HG02938 (cell line): ENCODE measurements around the gene NSMCE4A.
"Not testable (repeated sequence)": the region's sequence is repeated elsewhere in the genome, so short reads cannot be mapped to it uniquely, and the experiment has no call there.

ENCODE experiments used
- ATAC-seq: cut with Tn5 transposase; IDR thresholded peaks from one replicate; pipeline ENCODE4 v1.9.1; 2021; ENCODE audit warnings: mild to moderate bottlenecking, moderate library complexity; ENCODE audit not compliant: unreplicated experiment

NSMCE4A gene

DNA sequence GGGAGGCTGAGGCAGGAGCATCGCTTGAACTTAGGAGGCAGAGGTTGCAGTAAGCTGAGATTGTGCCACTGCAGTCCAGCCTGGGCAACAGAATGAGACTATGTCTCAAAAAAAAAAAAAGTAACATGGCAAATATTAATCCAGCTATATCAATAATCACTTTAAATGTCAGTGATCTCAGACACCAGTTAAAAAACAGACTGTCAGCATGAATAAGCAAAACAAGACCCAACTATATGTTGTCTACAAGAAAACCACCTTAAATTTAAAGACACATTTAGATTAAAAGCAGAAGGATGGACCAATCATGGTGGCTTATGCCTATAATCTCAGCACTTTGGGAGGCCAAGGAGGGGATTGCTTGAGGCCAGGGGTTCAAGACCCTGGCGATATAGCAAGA is 38.7 kb downstream of the NSMCE4A start:
- no peak for ATAC-seq

DNA sequence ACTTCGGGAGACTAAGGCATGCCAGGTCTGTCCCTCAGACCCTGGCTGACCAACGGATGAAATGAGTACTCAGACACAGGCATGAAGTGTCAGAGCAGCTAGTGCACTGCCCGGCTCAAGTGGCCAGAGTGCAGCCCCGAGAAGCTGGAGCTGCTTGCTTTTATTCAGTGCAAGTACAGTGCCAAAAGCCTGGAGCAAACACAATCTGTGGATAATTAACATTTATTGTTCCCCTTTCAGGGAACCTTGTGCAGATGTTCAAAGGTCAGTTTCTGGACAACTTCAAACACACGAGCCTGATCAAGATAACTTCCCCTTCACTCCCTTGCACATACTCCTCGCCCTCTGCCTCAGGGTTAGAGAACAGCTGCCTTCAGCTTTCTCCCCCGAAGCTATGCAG is 39.3 kb downstream of the NSMCE4A start:
- ATAC-seq, result no peak

DNA sequence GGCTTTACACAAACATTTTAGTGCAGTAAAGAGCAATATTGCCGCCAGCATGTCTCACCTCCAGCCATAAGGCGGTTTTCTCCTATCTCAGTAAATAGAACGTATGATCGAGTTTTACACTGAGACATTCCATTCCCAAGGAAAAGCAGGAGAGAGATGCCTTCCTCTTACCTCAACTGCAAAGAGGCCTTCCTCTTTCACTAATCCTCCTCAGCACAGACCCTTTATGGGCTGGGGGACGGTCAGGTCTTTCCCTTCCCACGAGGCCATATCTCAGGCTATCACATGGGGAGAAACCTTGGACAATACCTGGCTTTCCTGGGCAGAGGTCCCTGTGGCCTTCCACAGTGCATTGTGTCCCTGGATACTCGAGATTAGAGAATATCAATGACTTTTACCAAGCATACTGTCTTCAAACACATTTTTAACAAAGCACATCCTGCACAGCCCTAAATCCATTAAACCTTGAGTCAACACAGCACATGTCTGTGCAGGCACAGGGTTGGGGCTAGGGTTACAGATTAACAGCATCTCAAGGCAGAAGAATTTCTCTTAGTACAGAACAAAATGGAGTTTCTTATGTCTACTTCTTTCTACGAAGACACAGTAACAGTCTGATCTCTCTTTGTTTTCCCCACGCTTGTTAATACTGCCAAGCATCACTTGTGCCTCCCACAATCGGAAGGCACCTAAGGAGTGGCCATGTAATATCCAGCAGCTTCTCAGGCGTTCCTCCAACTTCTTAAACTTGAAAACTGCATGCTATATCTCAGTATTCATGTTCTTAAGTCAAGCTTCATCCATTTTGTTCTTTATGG is 44.5 kb downstream of the NSMCE4A start:
- ATAC-seq, result not testable (repeated sequence)

DNA sequence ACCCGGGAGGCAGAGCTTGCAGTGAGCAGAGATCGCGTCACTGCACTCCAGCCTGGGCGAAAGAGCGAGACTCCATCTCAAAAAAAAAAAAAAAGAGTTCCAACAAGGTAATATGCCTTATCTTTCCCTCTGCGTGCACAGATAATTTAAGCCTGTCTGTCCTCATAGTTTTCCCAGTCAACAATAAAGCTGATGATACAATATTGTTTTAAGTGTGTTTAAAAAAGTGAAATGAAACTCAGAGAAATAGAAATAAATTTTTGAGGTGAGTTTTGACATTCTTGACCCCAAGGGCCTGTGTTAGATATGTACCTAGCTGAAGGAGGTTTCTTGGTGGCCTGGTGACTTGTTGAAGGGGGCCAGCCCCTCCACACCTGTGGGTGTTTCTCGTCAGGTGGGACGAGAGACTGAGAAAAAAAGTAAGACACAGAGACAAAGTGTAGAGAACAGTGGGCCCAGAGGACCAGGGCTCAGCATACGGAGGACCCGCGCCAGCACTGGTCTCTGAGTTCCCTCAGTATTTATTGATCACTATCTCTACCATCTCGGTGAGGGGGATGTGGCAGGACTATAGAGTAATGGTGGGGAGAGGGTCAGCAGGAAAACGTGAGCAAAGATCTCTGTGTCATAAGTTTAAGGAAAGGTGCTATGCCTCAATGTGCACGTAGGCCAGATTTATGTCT is 45.3 kb downstream of the NSMCE4A start:
- ATAC-seq, result not testable (repeated sequence)

DNA sequence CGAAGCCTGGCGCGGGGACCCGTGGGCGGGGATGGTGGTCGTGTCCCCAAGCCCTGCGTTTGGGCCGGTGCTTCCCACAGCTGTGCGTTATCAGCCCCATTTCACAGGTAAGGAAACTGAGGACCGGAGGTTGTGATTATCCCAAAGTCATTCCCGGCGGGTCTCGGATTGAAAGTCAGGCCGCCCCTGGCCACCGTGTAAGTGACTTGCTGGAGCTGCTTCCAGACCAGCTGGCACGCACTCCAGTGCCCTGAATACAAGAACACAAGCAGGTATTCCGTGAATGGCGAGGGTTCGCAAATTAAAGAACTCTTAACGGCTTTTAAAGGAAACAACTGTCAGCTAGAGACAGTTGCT is 46.5 kb downstream of the NSMCE4A start:
- ATAC-seq, result peak; percentile 24

DNA sequence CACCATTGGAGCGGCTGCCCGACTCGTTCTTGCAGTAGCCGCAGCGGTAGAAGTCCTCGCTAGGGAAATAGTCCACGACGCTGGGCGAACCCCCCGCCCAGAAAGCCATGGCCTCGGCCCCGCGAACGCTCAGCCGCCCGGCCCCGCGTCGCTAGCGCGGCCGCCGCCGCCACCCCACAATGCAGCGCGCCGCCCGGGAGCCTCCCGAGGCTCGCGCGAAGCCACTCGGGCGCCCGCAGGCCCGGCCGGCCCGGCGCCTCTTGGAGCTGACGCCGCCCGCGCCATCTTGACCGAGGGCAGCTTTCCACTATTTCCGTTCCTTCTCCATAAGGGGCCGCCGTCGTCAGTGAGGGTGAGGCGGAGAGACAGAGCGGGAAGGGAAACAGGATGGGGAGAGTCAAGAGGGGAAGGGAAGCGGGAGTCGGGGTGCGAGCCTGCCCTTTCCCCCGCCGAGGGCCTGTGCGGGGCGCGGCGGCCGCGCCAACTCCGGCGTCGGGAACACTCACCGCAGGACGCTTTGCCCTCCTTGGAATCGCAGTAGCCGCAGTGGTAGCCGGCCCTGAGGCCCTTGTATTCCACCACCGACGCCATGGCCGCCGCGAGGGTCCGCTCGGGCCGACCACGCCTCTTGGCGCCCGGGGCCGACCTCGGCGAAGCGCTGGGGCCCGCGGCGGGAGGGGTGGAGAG is 47.0 kb downstream of the NSMCE4A start, which contains the start of gene ATE1:
ATE1 (minus strand) TSS at position 191 of the 687 bp plus-strand sequence; CDS start at position 109, 82 bp downstream.
- peak; percentile 66 for ATAC-seq

DNA sequence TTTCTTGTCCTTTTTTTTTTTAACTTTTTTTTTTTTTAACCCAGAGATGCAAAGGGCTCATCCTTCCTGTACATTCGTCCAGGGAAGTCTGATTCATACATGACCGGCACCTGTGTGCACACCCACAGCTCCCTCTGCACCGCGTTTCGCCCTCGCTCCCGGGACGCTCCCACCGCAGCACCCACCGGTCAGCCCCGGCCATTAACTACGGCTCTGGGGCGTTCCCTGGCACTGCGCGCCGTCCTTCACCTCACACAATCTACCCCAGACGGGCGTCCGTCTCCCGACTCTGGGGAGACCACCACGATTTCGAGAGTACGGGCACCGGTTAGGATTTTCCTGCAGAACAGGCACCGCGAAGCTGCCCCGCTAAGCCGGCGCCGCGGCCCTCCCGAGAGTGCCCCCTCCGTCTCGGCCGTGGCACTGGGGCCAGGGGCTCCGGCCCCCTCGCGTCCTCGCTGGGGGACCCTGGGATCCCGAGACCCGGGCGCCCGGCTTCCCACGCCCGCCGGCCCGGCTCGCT is 47.6 kb downstream of the NSMCE4A start:
- ATAC-seq, result peak; percentile 39

DNA sequence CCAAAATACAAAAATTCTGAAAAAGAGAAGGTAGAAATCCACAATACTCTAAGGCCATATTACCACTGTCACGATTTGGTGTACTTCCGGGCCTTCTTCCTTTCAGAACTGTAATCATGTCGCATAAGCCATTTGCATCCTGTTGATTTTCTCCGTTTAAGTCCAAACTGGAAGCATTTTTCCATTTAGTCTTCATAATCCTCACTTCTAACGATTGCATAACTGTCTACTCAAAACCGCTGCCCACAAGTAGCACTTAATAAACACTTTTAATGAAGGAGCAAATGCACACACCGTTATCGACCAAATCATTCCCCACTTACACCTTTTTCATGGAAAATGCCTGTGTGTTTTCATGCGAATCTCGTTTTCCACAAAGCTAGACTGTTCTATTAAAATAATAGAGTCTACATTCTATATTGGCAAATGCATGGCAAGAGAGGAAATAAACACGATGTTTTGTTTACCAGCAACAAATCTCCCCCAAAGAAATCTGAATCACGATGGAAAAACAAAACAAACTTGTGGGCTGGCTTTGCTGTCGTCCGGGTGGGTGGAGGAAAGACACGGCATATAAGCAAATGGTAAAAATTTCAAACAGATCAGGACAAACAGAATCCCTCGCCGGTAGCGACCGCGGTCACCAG is 48.2 kb downstream of the NSMCE4A start:
- ATAC-seq, result peak; percentile 8

DNA sequence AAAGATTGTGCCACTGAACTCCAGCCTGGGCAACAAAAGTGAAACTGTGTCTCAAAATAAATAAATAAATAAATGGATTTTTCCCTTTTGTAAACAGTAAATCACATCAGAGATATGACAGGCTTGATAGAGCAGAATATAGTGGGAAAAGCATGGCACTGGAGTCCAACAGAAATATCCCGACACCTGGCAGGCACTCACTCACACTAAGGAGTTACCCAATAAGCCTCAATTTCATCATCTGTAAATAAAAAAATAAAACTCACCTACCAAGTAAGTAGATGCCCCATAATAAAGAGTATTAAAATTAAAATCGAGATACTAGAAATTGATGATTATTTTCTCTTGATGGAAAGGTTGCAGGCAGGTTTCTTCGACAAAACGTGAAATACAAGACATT is 48.9 kb downstream of the NSMCE4A start:
- no peak for ATAC-seq

DNA sequence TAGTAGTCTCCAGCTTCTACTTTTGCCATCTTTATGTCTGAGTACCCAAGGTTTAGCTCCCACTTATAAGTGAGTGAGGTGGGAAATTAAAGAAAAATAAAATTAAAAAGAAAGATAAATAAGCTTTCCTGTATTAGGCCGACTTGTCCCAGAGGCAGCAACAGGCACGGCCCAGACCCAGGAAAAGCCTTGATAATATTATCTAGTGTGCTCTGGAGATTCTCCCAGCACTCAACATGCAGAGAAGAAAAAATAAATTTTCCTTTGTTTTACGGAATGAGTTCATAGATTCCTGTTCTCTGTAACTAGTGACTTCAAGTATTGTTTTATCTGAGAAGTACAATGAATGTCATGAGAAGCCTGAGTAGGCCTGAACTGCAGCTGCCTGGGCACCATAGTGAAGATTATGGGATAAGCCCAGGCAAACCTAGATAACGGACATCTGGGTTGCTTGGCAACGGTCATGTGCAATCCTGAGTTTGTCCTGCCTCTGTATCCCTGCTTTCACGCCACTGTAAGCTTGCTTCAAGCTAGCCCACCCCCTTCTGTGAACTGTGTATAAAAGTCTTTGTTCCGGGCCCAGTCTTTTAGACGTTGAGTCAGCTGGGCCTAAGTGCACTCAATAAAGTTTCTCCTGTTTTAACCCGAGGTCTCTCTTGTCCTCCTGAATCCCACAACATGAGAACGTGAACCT is 53.6 kb downstream of the NSMCE4A start:
- no peak for ATAC-seq

DNA sequence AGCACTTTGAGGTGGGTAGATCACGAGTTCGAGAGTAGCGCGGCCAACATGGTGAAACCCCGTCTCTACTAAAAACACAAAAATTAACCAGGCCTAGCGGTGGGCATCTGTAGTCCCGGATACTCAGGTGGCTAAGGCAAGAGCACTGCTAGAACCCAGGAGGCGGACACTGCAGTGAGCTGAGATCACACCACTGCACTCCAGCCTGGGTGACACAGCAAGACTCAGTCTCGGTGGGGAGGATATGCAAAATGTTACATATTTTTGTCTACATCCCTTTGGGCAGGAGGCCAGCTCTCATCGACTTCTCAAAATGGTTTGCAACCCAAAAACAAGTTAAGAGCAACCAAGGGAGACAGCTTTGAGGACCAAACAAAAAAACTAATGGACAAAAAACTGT is 55.4 kb downstream of the NSMCE4A start:
- ATAC-seq, result no peak

DNA sequence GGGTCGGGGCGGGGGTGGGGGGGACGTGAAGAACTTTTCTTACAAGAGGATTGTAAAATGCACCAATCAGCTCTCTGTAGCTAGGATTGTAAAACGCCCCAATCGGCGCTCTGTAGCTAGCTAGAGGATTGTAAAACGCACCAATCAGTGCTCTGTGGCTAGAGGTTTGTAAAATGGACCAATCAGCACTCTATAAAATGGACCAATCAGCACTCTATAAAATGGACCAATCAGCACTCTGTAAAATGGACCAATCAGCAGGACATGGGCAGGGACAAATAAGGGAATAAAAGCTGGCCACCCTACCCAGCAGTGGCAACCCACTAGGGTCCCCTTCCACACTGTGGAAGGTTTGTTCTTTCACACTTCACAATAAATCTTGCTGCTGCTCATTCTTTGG is 56.2 kb downstream of the NSMCE4A start:
- not testable (repeated sequence) for ATAC-seq

DNA sequence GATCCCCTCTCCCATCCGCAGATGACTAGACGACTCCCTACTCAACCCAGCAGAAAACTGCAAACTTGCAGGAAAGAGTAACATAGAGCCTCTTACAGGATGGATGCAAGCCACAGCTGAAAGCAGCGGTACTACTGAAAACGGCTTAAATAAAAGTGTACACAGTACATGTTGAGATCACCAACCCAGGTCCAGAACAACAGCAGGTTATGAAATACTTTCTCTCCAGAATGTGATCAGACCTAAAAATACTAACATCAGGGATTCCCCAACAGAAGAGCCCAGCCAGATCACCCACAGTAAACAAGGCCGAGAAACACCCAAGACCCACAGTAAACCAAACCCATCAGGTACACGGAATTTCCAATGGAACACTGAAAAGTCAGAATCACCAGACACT is 60.4 kb downstream of the NSMCE4A start:
- no peak for ATAC-seq

DNA sequence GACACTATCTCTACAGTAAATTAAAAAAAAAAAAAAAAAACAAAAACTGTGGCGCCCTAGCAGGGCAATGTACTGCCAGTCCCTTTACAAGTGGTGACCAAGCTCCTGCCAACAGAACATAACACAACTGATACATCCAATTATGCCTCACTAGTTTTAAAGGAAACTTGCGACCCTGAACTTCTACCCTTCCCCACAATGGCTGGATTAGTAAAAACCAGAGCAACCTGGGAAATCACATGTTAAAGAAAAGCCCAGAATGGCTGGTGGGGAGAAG is 63.7 kb downstream of the NSMCE4A start:
- ATAC-seq, result no peak

DNA sequence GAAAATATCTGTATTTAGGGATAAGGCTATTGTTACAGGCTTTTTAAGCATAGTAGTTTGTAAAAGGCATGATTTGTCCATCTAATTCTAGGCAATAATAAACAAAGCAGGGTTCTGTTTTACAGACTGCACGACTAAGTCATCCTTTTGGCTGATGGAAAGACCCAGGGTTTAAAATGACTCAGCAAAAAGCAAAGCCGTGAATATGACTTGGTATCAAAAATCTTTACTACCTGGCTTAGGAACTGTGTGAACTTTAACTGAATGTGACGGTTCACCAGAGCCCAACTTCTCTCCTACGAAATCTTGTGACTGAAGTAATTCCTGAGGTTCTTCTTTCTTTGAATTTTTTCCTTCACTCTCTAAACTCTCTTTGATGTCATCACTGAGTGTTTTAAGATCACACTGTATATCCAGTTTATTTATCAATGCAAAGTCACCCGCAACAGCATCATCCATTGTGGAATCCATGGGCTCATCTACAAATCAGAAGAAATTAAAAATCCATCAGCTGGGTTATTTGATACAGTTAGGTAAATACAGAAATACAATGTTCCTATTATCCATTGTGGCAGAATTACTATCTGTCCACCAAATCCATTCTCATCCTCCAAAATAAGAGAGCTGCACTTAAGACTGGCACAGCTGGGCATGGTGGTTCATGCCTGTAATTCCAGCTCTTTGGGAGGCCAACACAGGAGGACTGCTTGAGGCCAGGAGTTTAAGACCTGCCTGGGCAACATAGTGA is 64.2 kb downstream of the NSMCE4A start:
- ATAC-seq, result peak; percentile 65
